Epithelial cell of prostate (primary cell): ENCODE measurements around the gene SEMA5A.
A peak's percentile ranks its signal among the peaks of the same experiment; 100 is the strongest.

Experiments
- DNase-seq: peaks from one replicate; pipeline ENCODE4 v3.0.0-alpha.2; 2011; ENCODE audit warnings: low read depth, low spot score
- H3K27ac ChIP-seq: fragments of 450-650 bp; 2 replicates; pipeline ENCODE4 v1.5.1; 2017; ENCODE audit warnings: mild to moderate bottlenecking

SEMA5A gene

DNA sequence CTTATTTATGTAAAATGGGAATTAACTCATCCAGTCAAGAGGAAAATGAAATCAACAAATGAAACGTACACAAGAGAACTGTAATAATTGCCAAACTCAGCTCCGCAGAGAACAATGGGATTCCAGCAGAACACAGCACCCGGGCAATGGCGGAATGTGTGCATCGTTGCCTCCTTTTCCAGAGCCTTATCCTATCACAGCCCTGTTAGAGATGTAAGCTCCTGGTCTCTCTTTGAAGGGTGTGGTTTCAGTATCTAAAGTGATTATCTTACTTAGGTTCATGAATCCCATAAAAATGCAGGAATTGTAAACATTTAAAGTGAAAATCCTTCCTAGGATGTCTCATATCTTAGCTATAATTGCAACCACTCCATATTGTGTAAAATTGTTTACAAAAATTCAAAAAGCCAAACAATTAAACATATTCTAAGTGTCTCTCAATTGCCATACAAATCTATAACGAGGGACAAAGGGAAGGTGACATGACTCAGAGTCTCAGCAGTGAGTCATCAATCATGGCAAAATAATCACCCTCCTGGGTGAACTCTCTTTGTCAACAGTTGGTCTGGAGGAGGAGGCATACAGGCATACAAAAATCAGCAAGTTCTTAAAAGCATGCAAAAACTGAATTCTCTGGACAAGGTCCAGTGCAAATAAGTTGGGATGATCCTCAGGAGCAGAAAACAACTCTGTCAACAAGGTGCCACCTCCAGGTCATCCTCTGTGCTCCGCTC lies 22.6 kb downstream of the SEMA5A start:
- no peak for DNase-seq
- no peak overlapping the region for H3K27ac ChIP-seq

DNA sequence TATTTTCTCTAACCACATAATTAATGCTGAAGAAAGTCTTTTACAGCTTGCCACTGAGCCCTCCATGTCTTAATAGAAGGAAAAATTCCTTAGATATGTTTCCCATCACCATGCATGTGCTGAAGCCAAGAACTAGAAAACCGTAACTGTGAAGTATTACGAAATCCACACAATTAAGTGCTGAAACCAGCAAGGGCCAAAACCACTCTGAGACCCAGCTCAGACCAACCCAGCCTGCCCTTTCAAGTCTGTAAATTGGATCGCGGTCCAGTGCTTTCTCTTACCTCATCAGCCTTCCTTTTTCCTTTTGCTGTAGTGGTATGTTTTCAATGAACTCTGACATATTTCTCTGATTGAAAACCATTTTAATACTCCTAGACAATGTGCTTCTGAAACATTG lies 26.3 kb downstream of the SEMA5A start:
- H3K27ac ChIP-seq = no peak overlapping the region
- DNase-seq = no peak

DNA sequence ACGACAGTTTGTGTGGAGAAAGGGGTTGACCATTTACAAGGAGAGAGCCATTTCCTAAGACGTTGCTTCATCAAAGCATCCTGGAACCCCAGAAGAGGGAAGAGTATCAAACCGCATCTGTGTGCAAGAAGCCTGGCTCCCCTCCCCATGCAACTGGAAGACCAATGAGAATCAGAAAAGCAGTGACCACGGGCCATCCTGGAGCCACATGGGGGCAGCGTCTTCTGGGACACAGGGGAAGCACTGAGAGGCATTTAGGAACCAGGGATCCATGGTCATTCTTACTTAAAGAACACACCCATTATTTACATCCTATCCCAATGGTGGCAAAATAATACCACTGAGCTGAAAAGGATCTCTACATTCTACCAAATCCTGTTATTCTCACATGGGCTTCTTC lies 29.3 kb downstream of the SEMA5A start:
- no peak for DNase-seq
- H3K27ac ChIP-seq = no peak overlapping the region

DNA sequence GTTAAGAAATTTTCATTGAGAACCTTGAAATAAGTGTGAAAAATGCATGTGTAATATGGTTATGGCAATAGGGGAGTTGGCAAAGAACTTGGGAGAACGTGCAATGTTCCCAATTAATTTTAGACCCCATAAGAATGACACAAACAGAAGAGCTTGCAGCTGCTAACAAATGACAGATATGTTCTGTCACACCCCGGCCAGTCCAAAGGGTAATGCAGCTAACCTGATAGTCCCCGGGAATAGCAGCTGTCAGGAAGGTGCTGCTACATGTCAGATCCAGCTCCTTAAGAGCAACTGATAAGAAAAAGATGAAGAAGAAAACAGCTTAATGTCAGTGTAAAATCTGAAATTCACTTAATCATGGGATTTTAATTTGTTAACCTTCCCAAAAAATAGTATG lies 30.4 kb downstream of the SEMA5A start:
- no peak overlapping the region for H3K27ac ChIP-seq
- DNase-seq = no peak

DNA sequence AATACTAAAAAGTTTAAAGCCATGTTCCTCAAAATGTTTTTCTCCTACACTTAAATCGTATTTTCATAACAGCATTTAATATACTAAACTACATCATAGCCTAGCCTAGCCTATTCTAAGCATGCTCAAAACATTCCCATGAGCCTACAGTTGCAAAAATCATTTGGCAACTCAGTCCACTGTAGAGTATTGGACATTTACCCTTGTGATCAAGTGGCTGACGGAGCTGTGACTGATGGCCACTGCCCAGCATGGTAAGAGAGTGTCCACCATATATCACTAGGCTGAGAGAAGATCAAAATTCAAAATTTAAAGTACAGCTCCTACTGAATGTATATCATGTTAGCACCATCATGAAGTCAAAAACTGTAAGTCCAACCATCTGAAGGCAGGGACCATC lies 30.9 kb downstream of the SEMA5A start:
- H3K27ac ChIP-seq = no peak overlapping the region
- DNase-seq = no peak

DNA sequence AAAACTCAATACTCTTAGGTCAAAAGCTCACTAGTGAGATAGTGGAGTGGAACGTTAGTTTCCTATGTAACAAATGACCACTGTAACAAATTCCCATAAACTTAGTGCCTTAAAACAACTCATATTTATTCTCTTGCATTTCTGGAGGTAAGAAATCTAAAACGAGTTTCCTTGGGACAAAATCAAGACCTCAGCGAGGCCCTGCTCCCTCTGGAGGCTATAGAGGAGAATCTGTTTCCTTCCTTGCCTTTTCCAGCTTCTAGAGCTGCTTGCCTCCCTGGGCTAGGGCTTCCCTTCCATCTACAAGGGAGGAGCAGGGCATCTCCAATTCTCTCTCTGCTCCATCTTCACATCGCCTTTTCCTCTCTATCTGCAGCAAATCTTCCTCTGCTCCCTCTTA lies 32.0 kb downstream of the SEMA5A start:
- no peak for DNase-seq
- no peak overlapping the region for H3K27ac ChIP-seq

DNA sequence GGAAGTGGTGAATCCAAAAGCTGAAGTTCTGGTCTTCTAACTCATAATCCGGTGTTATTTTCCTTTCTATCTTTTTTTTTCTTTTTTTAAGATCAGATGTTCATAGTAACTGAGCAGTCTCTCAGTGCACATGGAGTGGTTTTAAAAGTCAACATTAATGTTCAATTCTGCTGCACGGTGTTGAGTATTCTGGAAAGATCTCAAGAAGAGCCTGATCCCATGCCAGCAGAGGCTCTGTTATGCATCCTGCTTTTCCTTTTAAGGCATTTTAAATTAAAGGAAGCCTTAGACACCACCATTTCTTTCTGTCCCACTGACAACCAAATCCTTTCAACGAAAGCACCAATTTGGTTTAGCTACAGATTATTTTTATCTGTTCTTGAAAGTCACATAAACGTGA lies 33.4 kb downstream of the SEMA5A start:
- no peak overlapping the region for H3K27ac ChIP-seq
- DNase-seq = no peak

DNA sequence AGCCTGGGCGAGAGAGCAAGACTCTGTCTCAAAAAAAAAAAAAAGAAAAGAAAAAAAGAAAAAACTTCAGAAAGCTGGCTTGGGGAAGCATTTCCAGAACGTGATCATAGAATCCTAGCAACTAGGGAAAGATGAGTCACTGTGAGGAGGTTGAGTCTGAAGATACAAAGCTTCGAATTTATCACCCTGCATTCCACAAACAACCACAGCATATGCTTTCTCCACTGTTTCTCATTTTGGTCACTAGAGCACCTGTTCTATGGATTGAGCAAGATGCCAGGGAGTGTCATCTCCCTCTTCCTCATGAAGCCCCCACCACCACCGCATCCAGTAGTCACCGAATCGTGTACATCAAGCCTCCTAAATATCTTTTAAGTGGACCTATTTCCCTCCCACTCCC lies 37.9 kb downstream of the SEMA5A start:
- H3K27ac ChIP-seq = no peak overlapping the region
- no peak for DNase-seq

DNA sequence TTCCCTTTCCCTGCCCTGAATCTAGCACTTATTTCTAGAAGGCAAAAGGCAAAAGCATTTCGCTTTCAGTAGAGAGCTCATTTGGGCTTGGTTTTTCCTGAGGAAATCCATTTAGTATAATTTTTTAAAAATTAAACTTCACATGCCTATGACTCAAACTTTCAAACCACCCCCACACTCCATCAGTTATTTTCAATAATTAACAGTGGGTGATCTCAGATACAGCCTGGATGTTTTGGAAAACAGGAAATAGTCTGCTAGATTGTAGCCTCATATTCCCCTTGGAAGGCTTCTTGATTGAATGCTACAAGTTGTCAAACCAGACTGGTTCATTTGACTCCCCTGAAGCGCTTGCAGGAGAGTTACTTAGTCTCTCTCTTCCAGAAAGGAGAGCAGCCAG lies 40.6 kb downstream of the SEMA5A start:
- H3K27ac ChIP-seq = no peak overlapping the region
- no peak for DNase-seq

DNA sequence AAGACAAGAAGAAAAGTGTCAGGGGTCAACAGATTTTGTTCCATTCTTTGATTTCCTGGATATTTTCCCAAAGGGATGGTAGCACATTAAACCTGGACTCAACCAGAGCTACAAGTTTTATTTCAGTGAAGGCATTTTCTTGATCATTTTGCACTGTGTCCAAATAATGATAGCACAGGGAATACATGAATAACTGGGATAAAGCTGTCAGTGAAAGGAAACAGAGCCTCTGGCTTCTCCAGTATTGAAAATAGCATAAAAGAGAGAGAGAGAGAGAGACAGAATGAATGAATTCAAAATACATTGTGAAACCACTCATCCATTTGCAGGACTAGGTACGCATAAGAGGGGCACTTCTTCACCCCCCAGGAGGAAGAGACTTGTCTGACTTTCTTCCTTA lies 43.0 kb downstream of the SEMA5A start:
- H3K27ac ChIP-seq = no peak overlapping the region
- DNase-seq = no peak

DNA sequence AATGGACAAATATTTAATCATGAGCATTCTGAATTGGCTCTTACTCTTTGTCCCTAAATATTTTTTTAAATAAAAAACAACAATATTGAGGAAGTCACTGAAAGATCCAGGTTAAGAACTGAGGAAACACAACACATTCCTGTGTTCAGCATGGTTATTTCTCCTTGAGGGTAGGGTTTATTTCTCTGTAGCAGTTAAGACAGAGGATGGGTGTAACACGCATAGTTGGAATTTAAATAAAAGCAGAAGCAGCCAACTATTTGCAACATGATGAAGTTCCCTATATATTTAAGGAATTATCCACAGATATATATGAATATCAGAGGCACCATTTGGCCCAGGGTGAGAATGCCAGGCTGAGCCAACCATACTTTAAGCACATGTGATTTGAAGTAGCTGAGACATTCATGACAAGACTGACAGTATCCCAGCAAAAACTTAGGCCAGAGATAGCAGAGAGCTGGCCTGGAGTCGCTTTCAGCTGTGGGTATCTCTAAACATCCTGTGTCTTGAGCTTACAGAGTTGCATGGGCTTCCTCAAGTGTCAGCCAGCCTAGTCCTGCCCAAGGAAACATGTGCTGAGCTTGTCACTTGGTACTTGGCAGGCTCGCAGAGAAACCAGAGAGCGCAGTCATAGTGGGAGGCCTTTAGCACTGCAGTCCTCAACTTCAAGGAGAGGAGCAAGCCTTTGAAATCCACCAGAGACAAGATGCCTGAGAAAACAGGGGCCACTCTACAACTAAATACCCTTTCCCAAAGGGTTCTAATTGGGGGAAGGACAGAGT lies 43.6 kb downstream of the SEMA5A start:
- no peak for DNase-seq
- no peak overlapping the region for H3K27ac ChIP-seq

DNA sequence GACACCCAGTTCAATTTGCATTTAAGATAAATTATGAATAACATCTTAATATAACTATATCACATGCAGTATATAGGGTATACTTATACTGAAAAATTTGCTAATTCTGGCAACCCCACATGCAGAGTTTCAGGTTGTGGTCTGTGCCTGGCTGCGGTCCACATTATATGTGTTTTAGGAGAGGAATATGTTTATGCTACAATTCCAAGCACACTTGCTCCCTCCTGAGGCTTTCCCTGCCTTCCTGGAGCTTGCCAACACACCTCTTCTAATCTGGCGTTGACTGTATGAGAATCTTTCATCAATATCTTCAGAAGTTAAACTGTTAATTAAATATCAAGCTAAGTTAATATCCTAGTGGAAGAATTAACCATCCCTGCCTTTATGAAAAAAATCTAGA lies 45.2 kb downstream of the SEMA5A start:
- no peak overlapping the region for H3K27ac ChIP-seq
- DNase-seq = no peak

DNA sequence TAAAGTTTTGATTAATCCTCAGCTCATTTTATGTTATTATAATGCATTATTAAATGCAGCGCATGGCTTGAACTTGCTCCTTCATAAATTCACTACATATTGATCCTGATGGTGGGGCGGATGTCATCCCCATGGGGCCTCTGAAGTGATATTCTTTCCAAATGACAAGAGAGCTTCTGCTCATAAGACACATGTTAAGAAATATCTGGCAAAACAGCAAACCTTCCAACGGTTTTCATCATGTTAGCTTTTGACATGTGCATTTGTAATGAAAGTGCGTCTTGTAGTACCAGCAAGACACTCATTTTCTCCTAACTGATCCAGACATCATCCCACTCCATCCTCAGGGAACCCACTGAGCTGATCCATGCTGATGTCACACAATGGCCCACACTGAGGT lies 45.7 kb downstream of the SEMA5A start:
- H3K27ac ChIP-seq = no peak overlapping the region
- no peak for DNase-seq

DNA sequence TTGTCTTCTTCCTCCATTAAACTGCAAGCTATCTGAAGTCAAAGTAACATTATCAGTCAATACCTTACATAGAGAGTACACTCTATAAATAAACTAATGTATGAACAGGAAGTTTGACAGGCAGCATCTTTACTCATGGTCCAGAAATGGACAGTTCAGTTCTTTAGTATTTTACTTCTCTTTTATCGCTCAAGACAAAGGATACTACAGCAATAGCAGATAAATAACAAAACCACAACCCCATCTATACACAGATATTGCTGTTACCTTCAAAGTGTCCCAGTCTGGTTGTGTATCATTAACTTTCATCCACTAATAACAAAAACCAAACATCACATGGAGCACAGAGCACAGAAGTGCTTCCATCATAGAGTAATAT lies 46.4 kb downstream of the SEMA5A start:
- no peak for DNase-seq
- H3K27ac ChIP-seq = no peak overlapping the region

DNA sequence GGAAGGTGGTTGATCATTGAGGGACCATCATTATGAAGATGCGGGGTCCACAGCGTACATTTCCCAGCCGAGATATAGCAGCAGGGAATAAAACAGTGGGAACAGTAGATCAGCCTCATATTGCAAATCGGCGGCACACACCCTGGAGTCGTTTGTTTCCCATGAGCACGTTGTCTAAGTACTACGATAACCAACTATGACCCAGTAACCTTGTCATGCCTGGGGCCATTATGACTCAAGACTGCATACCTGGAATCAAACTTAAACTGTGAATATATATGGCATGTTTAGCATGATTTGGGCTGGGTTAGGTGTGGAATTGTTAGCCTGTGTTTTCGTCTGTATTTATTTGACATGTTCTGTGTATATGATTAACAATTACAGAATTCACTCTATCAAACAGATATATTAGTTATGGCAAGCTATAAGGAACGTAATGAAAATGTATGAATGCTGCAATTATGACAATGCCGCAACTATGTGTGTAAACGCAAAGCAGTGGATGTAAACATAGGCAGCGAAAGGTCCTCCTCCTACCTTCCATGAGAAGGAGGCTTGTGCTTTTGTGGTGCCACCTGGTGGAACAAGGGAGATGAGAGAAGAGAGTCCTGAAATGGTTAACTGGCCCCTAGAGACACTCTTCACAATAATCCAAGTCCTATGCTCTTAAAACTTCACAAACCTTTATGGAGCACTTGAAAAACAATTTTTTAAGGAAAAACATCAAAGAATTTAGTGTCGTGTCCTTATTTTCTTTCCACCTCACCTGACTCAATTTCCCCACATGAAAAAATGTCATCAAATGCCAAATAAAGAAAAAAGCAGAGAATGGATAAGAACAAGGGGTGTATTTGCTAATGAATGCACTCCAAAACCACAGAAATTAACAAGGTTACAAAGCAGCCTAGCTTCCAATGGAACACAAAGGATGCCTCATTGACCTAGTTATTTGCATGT lies 47.1 kb downstream of the SEMA5A start:
- H3K27ac ChIP-seq = no peak overlapping the region
- no peak for DNase-seq

DNA sequence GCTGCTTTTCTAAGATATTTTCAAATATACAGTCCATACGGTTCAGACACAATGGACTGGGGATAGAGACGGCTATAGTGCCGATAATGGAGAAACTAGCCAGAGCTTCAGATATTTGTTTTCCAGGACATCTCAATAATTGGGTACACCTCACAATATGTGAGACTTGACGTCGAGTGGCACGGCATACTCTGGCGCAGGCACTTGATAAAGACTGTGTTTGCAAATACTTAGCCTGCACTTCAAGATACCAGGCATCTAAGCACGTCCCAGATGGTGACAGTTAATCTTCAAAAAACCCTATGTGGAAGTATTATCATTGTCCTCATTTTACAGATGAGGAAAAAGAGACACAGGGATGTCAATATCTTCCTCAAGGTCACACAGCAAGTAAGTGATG lies 48.5 kb downstream of the SEMA5A start:
- H3K27ac ChIP-seq = no peak overlapping the region
- no peak for DNase-seq

DNA sequence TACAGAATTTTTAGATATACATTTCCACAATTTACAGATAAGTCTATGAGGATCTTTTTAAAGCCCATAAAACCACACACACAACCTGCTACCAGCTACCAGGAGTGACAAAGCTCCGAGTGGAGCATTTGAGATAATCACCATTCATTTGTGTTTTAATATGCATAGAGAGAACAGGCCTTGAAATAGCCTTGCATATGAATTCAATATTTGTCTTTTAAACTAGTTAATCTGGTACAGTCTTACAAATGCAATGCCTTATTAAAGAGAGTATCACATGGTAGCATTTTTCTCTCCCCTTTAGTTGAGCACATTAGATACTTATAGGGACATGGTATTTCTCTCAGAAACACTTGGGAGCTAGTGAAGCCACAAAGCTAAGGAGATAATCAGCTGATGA lies 49.1 kb downstream of the SEMA5A start:
- DNase-seq = no peak
- no peak overlapping the region for H3K27ac ChIP-seq

DNA sequence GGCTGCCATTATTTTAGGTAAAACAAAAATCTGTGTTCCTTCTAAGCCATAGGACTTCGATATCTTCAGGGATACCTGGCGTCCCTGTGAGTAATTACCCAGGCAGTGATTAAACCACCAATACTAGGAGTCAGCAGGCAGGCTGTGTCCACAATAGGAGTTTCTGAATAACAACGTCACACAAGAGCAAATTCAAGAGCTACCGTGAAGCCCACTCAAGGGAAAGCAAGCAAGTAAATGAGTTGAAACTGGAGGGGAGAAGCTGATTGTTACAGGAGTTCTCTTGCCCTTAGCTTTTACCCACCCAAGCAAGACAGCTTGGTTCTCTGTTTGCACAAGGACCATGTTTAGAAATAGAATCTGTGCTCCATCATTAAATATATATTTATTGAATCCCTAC lies 50.8 kb downstream of the SEMA5A start:
- H3K27ac ChIP-seq = no peak overlapping the region

DNA sequence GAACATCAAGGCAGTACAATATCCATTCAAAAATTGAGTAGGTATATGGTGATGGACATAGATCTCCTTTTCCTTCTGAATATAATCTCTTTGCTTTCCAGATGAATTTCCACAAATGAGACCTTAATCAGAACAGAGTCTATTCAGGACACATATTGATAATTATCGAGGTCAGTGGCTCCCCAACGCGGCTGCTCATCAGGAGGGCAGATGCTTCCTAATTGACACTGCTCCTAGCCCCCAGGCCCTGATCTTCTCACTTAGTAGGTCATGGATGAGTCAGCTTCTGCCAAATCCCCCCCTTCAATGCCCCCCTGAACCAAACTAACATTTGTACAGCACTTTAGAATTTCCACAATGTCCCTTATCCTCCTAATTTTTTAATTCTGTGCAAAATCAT lies 51.6 kb downstream of the SEMA5A start:
- H3K27ac ChIP-seq = no peak overlapping the region
- DNase-seq = no peak

More for the DNA sequence above, 50.8 kb downstream of the SEMA5A start:
- no peak for DNase-seq

DNA sequence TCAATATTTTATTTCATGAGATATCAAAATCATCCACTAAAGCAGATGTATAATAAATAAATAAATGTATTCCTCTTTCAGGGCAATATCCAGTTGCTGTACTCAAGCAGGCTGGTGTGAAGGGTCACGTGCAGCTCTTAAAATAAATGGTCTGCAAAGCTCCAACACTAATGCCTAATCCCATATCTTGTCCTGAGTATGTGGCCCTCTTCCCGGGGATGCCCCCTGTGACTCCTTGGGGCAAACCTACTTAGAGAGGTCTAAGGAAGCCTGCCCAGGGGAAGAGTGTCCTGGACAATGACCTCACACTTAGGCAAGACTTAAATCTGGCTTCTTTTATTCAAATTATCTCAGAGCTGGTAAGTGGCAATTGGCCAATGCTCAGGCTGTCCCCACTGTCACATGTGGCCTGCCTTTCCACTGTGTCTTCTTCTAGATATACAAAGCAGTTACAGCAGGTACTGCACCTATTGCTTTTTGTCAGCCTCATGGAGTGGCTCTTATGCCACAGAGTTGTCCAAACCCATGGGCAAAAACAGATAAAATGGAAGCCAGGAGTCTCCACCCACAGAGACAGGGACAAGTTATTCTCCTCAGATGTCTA lies 55.3 kb downstream of the SEMA5A start:
- H3K27ac ChIP-seq = no peak overlapping the region
- no peak for DNase-seq

DNA sequence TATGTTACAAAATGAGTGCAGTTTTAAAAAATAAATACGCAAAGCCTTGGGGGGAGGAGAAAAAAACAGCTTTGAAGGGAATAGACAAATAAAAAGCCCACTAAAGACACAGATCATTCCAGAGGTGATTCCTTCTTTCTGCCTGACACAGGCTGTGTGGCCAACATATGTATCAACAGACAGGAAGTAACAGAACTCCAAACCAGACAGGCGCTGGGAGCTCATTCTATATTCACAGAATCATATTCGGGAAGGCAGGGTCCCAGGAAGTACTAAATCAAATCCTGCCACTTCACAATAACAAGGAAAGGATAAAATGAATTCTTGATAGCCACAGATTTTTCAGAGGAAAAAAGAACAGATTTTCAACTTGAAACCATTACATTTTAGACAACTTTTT lies 62.1 kb downstream of the SEMA5A start:
- H3K27ac ChIP-seq = peak overlapping the region; percentile 21
- DNase-seq = no peak
